Right lobe of liver (tissue), 6 donors: ENCODE measurements around the gene PROKR2. TPM values are rescaled to one million over a fixed set of nuclear protein-coding genes. Genes with fewer than 3 reads are reported as not detected.

Experiments used
- ATAC-seq, 4 donors: fragments of 200-7000 bp; cut with Tn5 transposase; one replicate each; pipeline ENCODE4 v1.9.1; 2020; ENCODE audit warnings: mild to moderate bottlenecking in 4 of 4, moderate library complexity in 4 of 4
- DNase-seq, 3 donors: peaks; one replicate each; pipeline ENCODE4 v3.0.0-alpha.2; 2020
- H3K27ac ChIP-seq, 3 donors: fragments of 200-600 bp; one replicate each; pipeline ENCODE4 v1.8.0; 2022
- H3K27me3 ChIP-seq, 2 donors: fragments of 200-600 bp; one replicate each; pipeline ENCODE4 v1.8.0; 2022
- H3K36me3 ChIP-seq, 4 donors: fragments of 200-600 bp; sonication (generic) in 1 of 4; one replicate each; pipeline versions ENCODE4 v1.5.1 to v1.8.0; 2017 to 2022; ENCODE audit warnings: control low read depth in 1 of 4
- H3K4me1 ChIP-seq, 4 donors: fragments of 200-600 bp; sonication (generic) in 1 of 4; one replicate each; pipeline versions ENCODE4 v1.5.1 to v1.8.0; 2017 to 2022; ENCODE audit warnings: control low read depth in 1 of 4
- H3K4me3 ChIP-seq, 3 donors: fragments of 200-600 bp; one replicate each; pipeline ENCODE4 v1.8.0; 2022
- H3K9me3 ChIP-seq, 4 donors: fragments of 200-600 bp; sonication (generic) in 1 of 4; one replicate each; pipeline versions ENCODE4 v1.5.1 to v1.8.0; 2017 to 2022; ENCODE audit warnings: control low read depth in 1 of 4
- CTCF ChIP-seq, 4 donors: fragments of 200-600 bp in 3 of 4; fragments of 450-650 bp in 1 of 4; IDR thresholded peaks; one replicate each; pipeline versions ENCODE4 v1.5.1 to v1.8.0; 2016 to 2022; ENCODE audit warnings: antibody characterized with exemption in 4 of 4, mild to moderate bottlenecking in 2 of 4
- POLR2A ChIP-seq: fragments of 450-650 bp; IDR thresholded peaks from one replicate; pipeline ENCODE4 v1.6.1; 2017; ENCODE audit warnings: antibody characterized with exemption, mild to moderate bottlenecking
- WGBS: methylation state at CpG from one replicate; pipeline ENCODE4 v1.1.6; 2018; ENCODE audit warnings: low coverage, low lambda C conversion rate; ENCODE audit not compliant: insufficient coverage; ENCODE audit errors: missing lambda C conversion rate; 5-methylcytosine and 5-hydroxymethylcytosine counted together
- intact Hi-C, 2 donors: fragments of 100-400 bp; cut with DNase I; formaldehyde crosslinking; loops; one replicate each; pipeline versions ENCODE4 v1.11.2 to v1.14.1; 2022
- long read RNA-seq: library from polyadenylated mRNA; unstranded; transcript quantifications from one replicate; pipeline ENCODE4 v2.0.0, GENCODE V29; 2019
- total RNA-seq, 6 experiments: library from RNA; depleted of rRNA in 2 of 6; stranded (reverse); fragments of >200 nt in 2 of 6; fragmentation: NEBNext Ultra II Directional in 3 of 6; extraction: Animal tissue kit (Norgen Biotek cat#: 25700) in 3 of 6; gene quantifications; one replicate each; pipeline versions ENCODE4 v1.1.0 to v1.2.4, GENCODE V29; 2016 to 2023
- donor health status: DM: no; HTN: yes; CAD: no.
- donor health status: DM: no; HTN: no; CAD: no.
- donor health status: DM: no; HTN: no; CAD: no.
- donor health status: DM: no; HTN: yes; CAD: no.
- donor health status: DM: no; HTN: yes; CAD: no.

PROKR2 gene
- total RNA-seq = not detected
- long read RNA-seq = 0 reads

GRCh38 chr20:5316188-5317158 lies at the start of gene PROKR2:
PROKR2 (minus strand) TSS chr20:5316954; CDS start chr20:5314369, 2,585 bp downstream.
- no peaks in the 10 kb centered on the region for H3K36me3 ChIP-seq
- no peak within 1 kb of the TSS for H3K4me3 ChIP-seq
- ATAC-seq = peak in 2 of 4 donors; percentile 22 to 30
- TF ChIP-seq CTCF (IDR thresholded peaks at IDR 0.05) = no peak
- WGBS = 0% methylated on average over 1 of the region's 92 CpGs
- intact Hi-C loops = no loop called here
- H3K9me3 ChIP-seq = no peaks in the 10 kb centered on the region
- DNase-seq = no peak
- H3K27ac ChIP-seq = no peak within 1 kb of the TSS
- no peaks in the 10 kb centered on the region for H3K27me3 ChIP-seq
- H3K4me1 ChIP-seq = no peaks in the 10 kb centered on the region

DNA sequence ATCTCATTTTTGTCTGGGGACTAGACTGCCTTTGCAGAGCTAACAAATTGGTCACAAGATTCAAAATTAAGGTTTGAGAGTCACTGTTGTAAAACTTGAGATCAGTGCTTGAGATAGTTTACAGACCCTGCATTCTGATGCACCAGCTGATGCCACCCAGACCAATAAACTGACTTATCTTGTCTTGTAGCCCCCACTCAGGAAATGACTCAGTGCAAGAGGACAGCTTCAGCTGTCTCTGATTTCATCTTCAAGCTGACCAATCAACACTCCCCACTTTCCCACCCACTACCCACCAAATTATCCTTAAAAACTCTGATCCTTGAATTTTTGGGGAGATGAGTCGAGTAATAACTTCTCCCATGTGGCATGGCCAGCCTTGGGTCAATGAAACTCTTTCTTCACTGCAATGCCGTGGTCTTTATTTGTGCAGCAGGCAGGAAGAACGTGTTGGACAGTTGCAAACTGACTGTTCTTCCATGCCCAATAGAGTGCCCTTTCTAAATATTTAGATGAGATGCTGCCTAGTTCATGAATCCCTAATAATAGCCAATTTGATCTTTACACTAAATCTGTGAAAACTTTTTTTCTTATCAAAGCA lies 48.3 kb upstream of the PROKR2 start:
- Histone ChIP-seq H3K27me3 (no peaks in the 10 kb centered on the region), H3K9me3 (no peaks in the 10 kb centered on the region), H3K4me1 (no peaks in the 10 kb centered on the region), H3K27ac (no peak overlapping the region), H3K36me3 (no peaks in the 10 kb centered on the region), H3K4me3 (no peak overlapping the region)
- TF ChIP-seq CTCF (IDR thresholded peaks at IDR 0.05) (no peak), POLR2A (no peak)
- intact Hi-C loops = no loop called here
- WGBS = 38% methylated on average over 3 of the region's 3 CpGs
- ATAC-seq (no peak), DNase-seq (no peak)

DNA sequence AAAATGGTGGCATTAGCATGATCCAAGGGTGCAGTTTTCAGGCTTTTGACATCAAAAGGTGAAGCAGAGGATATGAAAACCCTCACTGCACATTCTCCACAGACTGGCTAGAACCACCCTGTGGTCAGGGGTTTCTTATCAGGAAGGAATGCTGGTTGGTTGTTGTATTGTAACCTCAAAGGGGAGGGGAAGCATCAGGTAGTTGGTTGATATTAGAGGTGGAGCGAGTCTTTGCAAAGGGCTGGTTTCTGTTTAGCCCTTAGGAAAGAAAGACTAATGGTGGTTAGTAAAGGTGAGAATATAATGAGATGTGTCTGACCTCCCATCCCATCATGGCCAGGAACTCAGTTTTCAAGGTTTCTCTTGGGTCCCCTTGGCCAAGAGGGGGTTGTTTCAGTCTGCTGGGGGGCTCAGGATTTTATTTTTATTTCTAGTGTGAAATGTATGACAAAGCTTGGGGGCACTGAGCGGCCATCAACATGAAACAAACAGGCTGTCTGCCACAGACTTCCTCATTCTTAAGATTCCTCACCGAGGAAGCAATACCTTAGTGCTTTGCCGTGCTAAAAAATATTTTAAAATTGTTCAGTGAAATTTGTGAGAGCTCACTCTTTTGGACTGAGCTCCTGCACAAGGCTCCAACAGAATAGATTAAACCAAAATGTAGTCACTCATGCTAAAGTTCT lies 47.5 kb upstream of the PROKR2 start:
- DNase-seq (no peak), ATAC-seq (no peak)
- no peaks in the 10 kb centered on the region for H3K4me1 ChIP-seq
- no peak overlapping the region for H3K4me3 ChIP-seq
- 29% methylated on average over 4 of the region's 4 CpGs for WGBS
- H3K27me3 ChIP-seq = no peaks in the 10 kb centered on the region
- H3K27ac ChIP-seq = no peak overlapping the region
- TF ChIP-seq POLR2A (no peak), CTCF (IDR thresholded peaks at IDR 0.05) (no peak)
- H3K36me3 ChIP-seq = no peaks in the 10 kb centered on the region
- intact Hi-C loops = no loop called here
- no peaks in the 10 kb centered on the region for H3K9me3 ChIP-seq

- intact Hi-C loops = no loop called here
- 15% methylated on average over 2 of the region's 2 CpGs for WGBS
- Histone ChIP-seq H3K4me3 (no peak overlapping the region), H3K27me3 (no peaks in the 10 kb centered on the region), H3K9me3 (no peaks in the 10 kb centered on the region), H3K27ac (no peak overlapping the region), H3K4me1 (no peaks in the 10 kb centered on the region), H3K36me3 (no peaks in the 10 kb centered on the region)
- no peak for DNase-seq
- no peak for ATAC-seq
- TF ChIP-seq POLR2A = no peak
Observed at GRCh38 chr20:5362771-5363170, 46.0 kb upstream of the PROKR2 start.

DNA sequence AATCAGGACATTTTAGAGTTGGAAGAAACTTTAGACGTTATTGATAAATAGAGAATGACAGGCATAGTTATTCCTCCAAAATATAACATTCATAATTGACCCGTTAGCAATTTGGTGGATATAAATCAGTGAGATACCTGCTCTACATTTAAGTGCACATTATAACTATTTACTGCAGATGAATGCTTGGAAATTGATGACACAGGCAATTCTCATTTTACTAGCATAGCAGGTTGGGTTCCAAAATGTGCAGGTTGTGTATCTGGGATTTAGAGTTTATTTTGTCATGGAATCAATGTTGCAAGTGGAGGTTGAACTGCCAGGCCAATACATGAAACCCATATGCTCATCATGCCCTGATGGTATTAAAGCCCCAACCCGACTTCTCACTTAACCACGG lies 44.4 kb upstream of the PROKR2 start:
- intact Hi-C loops = no loop called here
- H3K27ac ChIP-seq = no peak overlapping the region
- ATAC-seq = no peak
- H3K4me1 ChIP-seq = no peaks in the 10 kb centered on the region
- H3K27me3 ChIP-seq = no peaks in the 10 kb centered on the region
- no peaks in the 10 kb centered on the region for H3K9me3 ChIP-seq
- no peak for DNase-seq
- H3K36me3 ChIP-seq = no peaks in the 10 kb centered on the region
- H3K4me3 ChIP-seq = no peak overlapping the region
- 33% methylated on average over 4 of the region's 4 CpGs for WGBS
- TF ChIP-seq POLR2A (no peak), CTCF (IDR thresholded peaks at IDR 0.05) (no peak)
